Esophagus (tissue), 2 donors: ENCODE results near the gene DCTPP1. TPM values are rescaled to one million over a fixed set of nuclear protein-coding genes. Genes with fewer than 3 reads are reported as not detected.
A peak's percentile ranks its signal among the peaks of the same experiment; 100 is the strongest.

ENCODE experiments used
- H3K27ac ChIP-seq, 2 donors: one replicate each; pipeline ENCODE4 v1.5.1; 2013; ENCODE audit warnings: low read depth in 2 of 2, mild to moderate bottlenecking in 2 of 2, inconsistent platforms in 1 of 2, low read length in 1 of 2, moderate library complexity in 1 of 2
- H3K27me3 ChIP-seq, 2 donors: one replicate each; pipeline ENCODE4 v1.6.1; 2013; ENCODE audit warnings: low read length in 2 of 2, control low read depth in 1 of 2, mild to moderate bottlenecking in 1 of 2; ENCODE audit not compliant: insufficient read depth in 2 of 2, control insufficient read depth in 1 of 2
- H3K36me3 ChIP-seq, 2 donors: one replicate each; pipeline ENCODE4 v1.6.1; 2013; ENCODE audit warnings: low read length in 1 of 2; ENCODE audit not compliant: control insufficient read depth in 2 of 2, insufficient read depth in 2 of 2
- H3K4me1 ChIP-seq, 2 donors: one replicate each; pipeline ENCODE4 v1.6.1; 2013; ENCODE audit warnings: low read length in 1 of 2; ENCODE audit not compliant: control insufficient read depth in 2 of 2, insufficient read depth in 2 of 2
- H3K4me3 ChIP-seq, 2 donors: one replicate each; pipeline ENCODE4 v1.5.1; 2013; ENCODE audit warnings: low read length in 2 of 2, mild to moderate bottlenecking in 2 of 2, low read depth in 1 of 2, moderate library complexity in 1 of 2
- H3K9me3 ChIP-seq, 2 donors: one replicate each; pipeline ENCODE4 v1.6.1; 2013; ENCODE audit warnings: mild to moderate bottlenecking in 2 of 2, low read depth in 1 of 2, low read length in 1 of 2, moderate library complexity in 1 of 2; ENCODE audit not compliant: control insufficient read depth in 2 of 2, insufficient read depth in 1 of 2
- WGBS, 2 donors: extraction: QIAGEN DNeasy Blood & Tissue Kit; methylation state at CpG; one replicate each; pipeline ENCODE4 v1.1.7; 2013; 5-methylcytosine and 5-hydroxymethylcytosine counted together
- polyA plus RNA-seq, 2 donors: library from polyadenylated mRNA; stranded (reverse); fragments of 200-250 nt; gene quantifications; one replicate each; pipeline ENCODE4 v1.2.3, GENCODE V29; 2013
- donor health status: healthy with polysubstance abuse.
- donor health status: Bipolar disorder and iron deficiency.

The DCTPP1 gene
- polyA plus RNA-seq, 2 donors = 9.5 to 32.6 TPM

DNA sequence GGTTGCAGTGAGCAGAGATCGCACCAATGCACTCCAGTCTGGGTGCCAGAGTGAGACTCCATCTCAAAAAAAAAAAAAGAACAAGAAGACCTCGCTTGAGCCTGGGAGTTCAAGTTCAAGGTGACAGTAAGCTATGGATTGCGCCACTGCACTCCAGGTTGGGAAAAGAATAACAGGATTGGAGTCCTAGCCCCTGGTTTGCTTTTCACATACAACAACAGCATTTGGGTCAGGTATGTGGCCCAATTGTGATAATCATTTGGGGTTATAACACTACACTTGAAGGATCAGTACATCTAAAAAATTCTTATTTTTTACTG, 19.2 kb upstream of the DCTPP1 start:
- no peaks in the 10 kb centered on the region for H3K9me3 ChIP-seq
- H3K4me3 ChIP-seq = no peak overlapping the region
- H3K27ac ChIP-seq = no peak overlapping the region
- 88 to 96% methylated on average over 3 of the region's 3 CpGs for WGBS, 2 donors
- H3K4me1 ChIP-seq = peaks cover 0 to 12% of the 10 kb centered on the region in 2 donors
- H3K36me3 ChIP-seq = no peaks in the 10 kb centered on the region
- no peaks in the 10 kb centered on the region for H3K27me3 ChIP-seq

DNA sequence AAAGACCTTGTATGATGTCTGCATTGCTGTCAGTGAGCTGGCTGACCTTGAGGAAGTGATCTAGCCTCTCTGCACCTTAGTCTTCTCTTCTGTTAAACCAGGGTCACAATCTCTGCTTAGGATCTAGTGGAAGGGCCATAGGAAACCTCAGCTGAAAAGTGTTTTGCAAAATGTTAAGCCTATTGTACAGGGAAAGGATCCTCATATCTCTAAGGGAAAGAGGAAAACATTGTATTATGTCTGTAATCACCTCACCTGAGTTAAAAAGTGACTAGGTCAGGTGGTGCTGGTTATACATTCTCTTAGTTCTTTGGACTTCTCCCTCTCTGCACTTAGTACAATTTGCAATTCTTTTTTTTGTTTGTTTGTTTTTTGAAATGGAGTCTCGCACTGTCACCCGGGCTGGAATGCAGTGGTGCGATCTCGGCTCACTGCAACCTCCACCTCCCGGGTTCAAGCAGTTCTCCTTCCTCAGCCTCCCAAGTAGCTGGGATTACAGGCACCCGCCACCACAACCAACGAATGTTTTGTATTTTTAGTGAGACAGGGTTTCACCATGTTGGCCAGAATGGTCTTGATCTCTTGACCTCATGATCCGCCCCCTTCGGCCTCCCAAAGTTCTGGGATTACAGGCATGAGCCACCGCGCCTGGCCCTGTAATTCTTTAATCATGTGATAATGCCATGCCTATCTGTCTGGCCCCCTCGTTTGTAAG, 17.8 kb upstream of the DCTPP1 start:
- no peak overlapping the region for H3K27ac ChIP-seq
- peaks cover 0 to 12% of the 10 kb centered on the region in 2 donors for H3K4me1 ChIP-seq
- H3K27me3 ChIP-seq = no peaks in the 10 kb centered on the region
- no peaks in the 10 kb centered on the region for H3K36me3 ChIP-seq
- H3K4me3 ChIP-seq = no peak overlapping the region
- H3K9me3 ChIP-seq = no peaks in the 10 kb centered on the region
- 73 to 86% methylated on average over 12 of the region's 12 CpGs for WGBS, 2 donors

DNA sequence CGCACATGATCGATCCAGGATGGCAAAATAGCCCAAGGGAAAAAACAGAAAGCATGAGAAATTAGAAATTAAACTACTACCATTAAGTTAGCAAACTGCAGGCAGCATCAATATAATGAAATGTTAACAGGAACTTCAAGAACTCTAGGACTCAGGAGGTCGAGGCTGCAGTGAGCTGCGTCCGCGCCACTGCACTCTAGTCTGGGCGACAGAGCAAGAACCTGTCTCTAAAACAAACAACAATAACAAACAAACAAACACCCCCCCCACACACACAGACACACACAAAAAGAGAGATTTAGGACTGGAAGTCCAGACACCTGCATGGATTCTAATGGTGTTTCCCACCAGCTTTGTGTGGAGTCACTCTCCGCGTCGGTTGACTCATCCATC, 16.4 kb upstream of the DCTPP1 start:
- peaks cover 0 to 12% of the 10 kb centered on the region in 2 donors for H3K4me1 ChIP-seq
- peak overlapping the region; percentile 10 to 93 for H3K4me3 ChIP-seq

DNA sequence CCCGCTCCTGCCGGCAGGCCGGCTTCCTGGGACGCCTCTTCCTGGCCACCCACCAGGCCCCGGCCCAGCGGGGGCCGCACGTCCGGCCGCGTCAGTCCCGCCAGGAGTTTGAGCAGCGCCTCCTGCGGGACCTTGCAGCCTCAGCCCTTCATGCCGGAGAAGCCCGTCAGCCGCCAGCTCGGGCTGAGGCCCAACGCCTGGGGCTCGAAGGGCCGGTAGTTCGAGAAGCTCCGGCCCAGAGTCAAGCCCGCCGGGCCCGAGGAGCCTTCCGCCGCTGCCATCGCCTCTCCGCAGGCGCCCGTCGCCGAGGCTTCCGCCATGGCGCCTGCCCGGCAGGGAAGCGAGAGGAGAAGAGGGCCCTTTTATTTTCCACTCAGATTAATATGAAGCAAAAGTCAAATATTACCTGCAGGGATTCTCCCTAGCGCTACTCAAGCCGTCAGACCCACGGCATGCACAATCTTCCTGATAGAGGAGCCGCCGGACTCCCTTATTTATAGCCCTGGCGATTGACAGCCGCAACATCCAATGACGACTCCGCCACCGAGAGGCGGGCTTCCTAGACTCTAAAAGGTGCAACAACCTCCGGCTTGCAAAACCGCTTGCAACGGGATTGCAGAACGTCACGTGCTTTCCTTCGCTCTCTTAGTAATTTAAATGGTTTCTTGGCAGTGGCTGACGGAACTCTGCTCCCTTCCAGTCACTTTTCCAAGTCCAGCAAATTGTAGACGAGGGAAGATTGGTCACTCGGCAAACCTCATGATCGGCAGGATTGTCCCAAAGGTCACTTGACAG, 15.8 kb upstream of the DCTPP1 start, which contains the start of gene SEPHS2:
Gene SEPHS2, minus strand, starts transcription at position 467 of the 795 bp plus-strand sequence. Its CDS starts 147 bp downstream, at position 320.
- H3K36me3 ChIP-seq = no peaks in the 10 kb centered on the region
- peak within 1 kb of the TSS; percentile 61 to 93 for H3K4me3 ChIP-seq
- peaks cover 0 to 12% of the 10 kb centered on the region in 2 donors for H3K4me1 ChIP-seq
- WGBS, 2 donors = 0 to 1% methylated on average over 49 to 59 of the region's 59 CpGs
- no peaks in the 10 kb centered on the region for H3K27me3 ChIP-seq
- H3K27ac ChIP-seq = peak within 1 kb of the TSS; percentile 93 to 97
- H3K9me3 ChIP-seq = no peaks in the 10 kb centered on the region

More for the DNA sequence above, 16.4 kb upstream of the DCTPP1 start:
- Histone ChIP-seq H3K27me3 (no peaks in the 10 kb centered on the region), H3K27ac (peak overlapping the region in 1 of 2 donors; percentile 93), H3K9me3 (no peaks in the 10 kb centered on the region), H3K36me3 (no peaks in the 10 kb centered on the region)
- WGBS, 2 donors = 78 to 82% methylated on average over 10 of the region's 10 CpGs

DNA sequence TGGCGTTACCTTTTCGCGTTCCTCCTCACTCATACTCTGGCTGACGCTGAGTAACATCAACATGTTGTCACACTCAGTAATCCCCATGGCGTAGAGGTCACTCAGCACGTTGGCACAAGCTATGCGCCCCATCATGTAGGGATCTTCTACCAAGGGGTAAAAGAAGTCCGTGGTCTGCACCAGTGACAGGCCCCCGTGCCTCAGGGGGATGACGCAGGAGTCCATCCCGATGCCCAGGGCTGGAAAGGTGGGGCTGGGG, 15.2 kb upstream of the DCTPP1 start:
- H3K27me3 ChIP-seq = no peaks in the 10 kb centered on the region
- H3K36me3 ChIP-seq = no peaks in the 10 kb centered on the region
- WGBS, 2 donors = 21 to 23% methylated on average over 11 of the region's 11 CpGs
- H3K4me1 ChIP-seq = peaks cover 0 to 12% of the 10 kb centered on the region in 2 donors
- peak overlapping the region; percentile 93 to 97 for H3K27ac ChIP-seq
- H3K9me3 ChIP-seq = no peaks in the 10 kb centered on the region
- H3K4me3 ChIP-seq = peak overlapping the region; percentile 61 to 93

DNA sequence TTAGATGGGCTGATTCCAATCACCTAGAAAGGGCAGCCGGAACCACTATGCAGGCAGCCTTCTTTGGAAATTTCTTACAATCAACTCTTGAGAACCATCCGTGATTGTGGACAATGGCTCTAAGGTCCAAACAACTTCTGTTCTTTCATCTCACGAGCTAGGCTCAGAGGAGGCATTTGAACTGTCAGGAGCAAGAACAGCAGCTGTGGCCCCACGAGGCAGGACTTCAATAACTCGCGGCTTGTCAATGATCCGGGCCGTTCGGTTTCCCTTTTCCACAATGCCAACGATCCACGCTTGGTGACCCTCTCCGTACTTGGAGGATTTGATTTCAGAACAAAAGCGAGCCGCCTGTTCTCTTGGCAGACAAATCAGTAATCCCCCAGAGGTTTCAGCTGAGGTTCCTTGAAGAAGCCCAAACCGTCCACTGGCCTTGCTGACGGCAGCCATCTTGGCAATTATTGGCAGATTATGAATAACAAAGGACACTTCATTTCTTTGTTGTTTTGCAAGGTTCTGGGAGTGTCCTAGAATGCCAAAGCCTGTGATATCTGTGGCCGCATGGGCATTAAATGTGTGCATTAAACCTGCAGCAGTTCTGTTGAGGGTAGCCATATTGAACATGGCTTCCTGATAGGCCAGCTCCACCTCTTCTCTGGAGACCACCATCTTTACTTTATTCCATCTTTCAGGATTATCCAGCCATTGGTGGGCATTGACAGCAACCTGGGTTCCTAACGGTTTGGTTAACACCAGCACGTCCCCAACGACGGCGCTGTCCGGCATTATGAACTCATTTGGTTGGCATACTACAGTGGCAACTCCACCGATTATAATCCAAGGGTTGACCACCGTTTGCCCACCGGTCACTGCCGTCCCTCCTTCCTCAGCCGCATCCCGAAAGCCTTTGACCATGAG, 14.7 kb upstream of the DCTPP1 start:
- Histone ChIP-seq H3K4me1 (peaks cover 0 to 12% of the 10 kb centered on the region in 2 donors), H3K27me3 (no peaks in the 10 kb centered on the region), H3K9me3 (no peaks in the 10 kb centered on the region), H3K36me3 (no peaks in the 10 kb centered on the region), H3K27ac (peak overlapping the region; percentile 93 to 97), H3K4me3 (peak overlapping the region; percentile 61 to 93)
- whole genome bisulfite sequencing, 2 donors = 92% methylated on average over 29 of the region's 29 CpGs

DNA sequence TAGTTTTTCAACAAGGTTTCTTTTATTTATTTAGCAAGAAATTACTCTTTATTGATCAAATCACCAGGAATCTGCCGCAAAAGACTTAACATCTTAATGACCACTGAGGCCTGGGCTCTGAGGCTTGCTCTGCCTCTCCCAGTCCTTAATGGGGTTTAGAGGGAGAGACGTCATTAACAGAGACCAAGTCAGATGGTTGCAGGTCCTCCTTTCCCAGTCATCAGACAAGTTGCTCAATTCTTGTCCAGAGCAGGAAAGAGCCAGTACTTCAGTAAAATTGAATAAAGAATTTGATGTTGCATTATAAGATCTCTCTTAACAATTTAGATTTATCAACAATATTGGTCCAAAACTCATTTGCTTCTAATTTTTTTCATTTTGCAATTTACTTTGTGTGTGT, 13.8 kb upstream of the DCTPP1 start:
- WGBS, 2 donors = 71 to 89% methylated on average over 2 of the region's 2 CpGs
- Histone ChIP-seq H3K4me1 (peaks cover 0 to 12% of the 10 kb centered on the region in 2 donors), H3K36me3 (no peaks in the 10 kb centered on the region), H3K9me3 (no peaks in the 10 kb centered on the region), H3K27ac (no peak overlapping the region), H3K4me3 (no peak overlapping the region), H3K27me3 (no peaks in the 10 kb centered on the region)

DNA sequence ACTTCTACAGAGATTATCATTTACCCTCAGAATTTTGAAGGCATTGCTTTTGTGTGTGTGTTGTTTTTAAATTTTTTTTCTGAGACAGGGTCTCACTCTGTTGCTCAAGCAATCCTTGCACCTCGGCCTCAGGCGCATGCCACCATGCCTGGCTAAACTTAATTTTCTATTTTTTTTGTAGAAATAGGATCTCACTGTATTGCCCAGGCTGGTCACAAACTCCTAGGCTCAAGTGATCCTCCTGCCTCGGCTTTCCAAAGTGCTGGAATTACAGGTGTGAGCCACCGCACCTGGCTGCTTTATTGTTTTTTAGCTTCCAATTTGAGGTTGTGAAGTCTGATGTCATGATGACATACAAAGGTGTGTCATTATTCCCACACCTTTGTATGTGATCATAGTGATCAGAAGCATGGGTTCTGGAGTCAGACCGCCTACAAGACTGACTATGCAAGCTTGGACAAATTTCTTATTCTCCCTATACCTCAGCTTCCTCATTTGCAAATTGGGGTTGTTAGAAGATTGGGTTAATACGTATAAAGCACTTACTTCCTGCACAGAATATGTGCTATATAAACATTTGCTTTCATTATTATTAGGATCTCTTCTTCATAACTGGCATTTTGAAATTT, 10.0 kb upstream of the DCTPP1 start:
- no peaks in the 10 kb centered on the region for H3K36me3 ChIP-seq
- peaks cover 0 to 8% of the 10 kb centered on the region in 2 donors for H3K4me1 ChIP-seq
- H3K9me3 ChIP-seq = no peaks in the 10 kb centered on the region
- 81 to 84% methylated on average over 6 of the region's 6 CpGs for WGBS, 2 donors
- no peak overlapping the region for H3K4me3 ChIP-seq
- H3K27me3 ChIP-seq = no peaks in the 10 kb centered on the region
- no peak overlapping the region for H3K27ac ChIP-seq

DNA sequence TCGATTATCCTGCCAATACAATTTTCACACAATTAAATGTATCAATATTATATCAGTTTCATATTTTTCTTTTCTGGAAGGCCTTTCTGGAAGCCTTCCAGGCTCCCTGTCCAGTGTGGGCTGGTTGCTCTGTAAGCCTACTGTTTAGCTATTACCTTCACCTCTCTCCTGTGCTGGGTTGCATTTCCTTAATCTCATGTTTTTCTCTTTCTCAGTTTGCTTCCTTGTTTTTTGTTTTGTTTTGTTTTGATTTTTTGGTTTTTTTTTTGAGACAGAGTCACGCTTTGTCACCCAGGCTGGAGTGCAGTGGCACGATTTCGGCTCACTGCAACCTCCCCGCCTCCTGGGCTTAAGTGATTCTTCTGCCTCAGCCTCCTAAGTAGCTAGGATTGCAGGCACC, 9.0 kb upstream of the DCTPP1 start:
- Histone ChIP-seq H3K4me3 (no peak overlapping the region), H3K27ac (no peak overlapping the region), H3K36me3 (no peaks in the 10 kb centered on the region), H3K9me3 (no peaks in the 10 kb centered on the region), H3K4me1 (no peaks in the 10 kb centered on the region), H3K27me3 (no peaks in the 10 kb centered on the region)
- 87 to 95% methylated on average over 5 of the region's 5 CpGs for WGBS, 2 donors
